ENCODE results near the gene KCMF1.

Gene KCMF1

DNA sequence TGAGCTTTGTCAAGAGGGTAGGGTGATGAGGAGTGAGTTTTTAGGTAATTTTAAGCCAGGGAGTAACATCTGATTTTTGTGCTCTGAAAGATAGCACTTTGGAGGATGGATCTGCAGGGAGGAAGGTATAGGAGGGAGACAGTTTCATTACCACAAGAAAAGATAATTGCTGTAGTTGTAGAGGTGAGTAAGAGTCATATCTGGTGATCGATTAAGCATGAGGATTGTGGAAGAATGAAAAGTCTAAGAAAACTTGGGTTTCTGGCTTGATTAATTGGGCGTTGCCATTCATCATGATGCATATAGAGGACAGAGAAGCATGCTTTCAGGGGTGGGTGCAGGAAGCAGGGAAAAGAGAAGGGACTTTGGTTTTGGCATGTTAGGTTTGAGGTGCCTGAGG is 18.5 kb downstream of the KCMF1 start:
- no peak for TF ChIP-seq ZNF274 (IDR thresholded peaks at IDR 0.05; ENCODE audit: low read depth, low read length)
- H3K4me3 ChIP-seq (ENCODE audit: low read length), result no peak overlapping the region

DNA sequence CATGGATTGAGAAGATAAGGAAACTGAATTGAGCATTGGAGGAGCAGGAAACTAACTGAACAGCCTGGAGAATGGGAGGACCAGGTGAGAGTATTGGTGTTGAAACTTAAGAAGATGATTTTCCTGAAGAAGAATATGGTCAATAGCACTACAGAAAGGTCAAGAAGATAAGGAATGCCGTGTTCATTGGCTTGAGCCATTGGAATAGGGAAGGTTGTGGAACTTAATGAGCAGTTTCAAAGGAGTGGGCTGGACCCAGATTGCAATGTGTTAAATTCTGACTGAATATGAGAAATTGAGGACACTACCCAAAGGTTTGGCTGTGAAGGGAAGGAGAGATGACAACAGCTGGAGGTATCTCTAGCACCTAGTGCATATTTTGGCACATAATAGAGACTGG is 19.0 kb downstream of the KCMF1 start:
- H3K4me3 ChIP-seq (ENCODE audit: low read length), result no peak overlapping the region
- no peak for TF ChIP-seq ZNF274 (IDR thresholded peaks at IDR 0.05; ENCODE audit: low read depth, low read length)

DNA sequence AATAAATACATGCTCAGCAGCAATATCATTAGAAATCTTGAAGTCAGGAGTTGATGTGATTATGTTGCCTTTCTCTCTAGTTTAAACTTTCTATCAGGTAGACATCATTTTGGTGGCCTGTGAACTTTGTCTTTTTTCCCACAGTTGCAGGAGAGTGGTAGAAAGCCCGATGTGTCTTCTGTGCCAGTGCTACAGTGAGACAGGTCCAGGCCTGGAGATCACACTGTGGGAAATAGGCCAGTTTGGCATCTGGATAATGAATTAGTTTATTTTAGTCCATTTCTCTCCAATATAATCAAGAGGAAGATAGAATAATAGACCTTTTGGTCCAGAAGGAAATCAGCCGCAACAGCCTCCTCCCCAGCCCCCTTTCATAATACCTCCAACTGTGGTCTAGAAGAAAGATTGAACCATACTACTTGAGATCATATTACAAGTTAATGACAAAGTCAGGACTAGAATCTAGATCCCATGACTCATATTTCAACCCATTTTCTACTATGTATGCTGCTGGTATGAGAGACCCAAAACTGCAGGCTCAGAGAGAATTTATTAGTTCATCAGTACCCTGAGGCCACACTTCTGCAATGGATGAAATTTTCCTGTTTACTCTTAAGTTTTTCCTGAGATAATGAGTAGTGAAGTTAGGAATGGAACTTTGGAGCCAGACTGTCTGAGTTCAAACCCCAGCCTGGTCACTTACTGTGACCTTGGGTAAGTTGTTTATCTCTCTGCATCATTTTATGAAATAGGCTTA is 20.6 kb downstream of the KCMF1 start:
- no peak for TF ChIP-seq ZNF274 (IDR thresholded peaks at IDR 0.05; ENCODE audit: low read depth, low read length)

DNA sequence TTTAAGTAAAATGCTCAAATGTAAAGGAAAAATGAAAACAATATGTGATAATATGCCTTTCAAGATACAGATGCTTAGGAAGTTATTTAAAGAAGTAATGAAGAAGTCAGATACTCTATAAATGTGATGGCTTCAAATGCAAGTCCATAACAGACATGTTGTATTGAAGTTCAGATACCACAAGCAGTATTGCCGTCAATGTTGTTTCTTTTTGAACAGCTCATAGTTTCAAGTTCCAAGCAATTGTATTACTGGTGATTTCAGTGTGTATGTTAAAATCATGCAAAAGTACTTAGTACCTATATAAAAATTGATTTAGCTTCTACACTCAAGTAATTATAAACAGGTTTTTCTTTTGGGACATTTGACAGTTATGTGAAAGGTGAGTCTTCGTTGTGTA is 24.9 kb downstream of the KCMF1 start:
- no peak for TF ChIP-seq ZNF274 (IDR thresholded peaks at IDR 0.05; ENCODE audit: low read depth, low read length)
- no peak overlapping the region for H3K4me3 ChIP-seq (ENCODE audit: low read length)

More for the DNA sequence above, 20.6 kb downstream of the KCMF1 start:
- no peak overlapping the region for H3K4me3 ChIP-seq (ENCODE audit: low read length)

DNA sequence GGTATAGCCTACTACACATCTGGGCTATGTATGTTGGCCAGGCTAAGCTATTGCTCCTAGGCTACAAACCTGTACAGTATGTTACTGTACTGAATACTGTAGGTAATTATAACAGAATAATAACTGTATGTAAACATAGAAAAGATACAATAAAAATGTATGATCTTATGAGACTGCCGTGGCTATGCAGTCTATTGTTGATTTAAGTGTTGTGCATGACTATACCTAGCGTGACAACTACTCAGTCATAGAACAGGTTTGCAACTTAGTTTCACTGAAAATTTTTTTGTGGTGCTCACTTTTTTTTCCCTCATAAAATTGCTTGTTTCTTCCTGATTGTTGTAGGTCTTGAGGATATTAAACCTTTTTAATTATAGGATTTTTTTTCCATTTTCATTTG is 25.9 kb downstream of the KCMF1 start:
- H3K4me3 ChIP-seq (ENCODE audit: low read length), result no peak overlapping the region
- TF ChIP-seq ZNF274 (IDR thresholded peaks at IDR 0.05; ENCODE audit: low read depth, low read length), result no peak

DNA sequence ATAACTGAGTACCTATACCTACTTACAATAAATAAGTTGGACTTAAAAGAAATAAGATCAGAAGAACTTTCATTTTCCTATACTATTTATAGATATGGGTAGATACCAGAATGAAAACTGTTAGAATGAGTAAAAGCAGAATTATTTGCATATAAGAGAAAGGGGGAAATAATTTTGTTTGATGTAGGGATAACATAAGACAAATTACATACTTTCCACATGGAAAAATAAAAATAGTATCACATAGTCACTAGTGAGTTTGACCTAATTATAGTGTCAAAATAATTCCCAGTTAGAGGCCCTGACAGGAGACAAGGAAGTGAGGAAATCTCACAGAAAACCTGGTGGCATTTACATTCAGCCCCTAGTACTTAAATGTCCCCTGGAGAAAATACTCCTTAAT is 28.6 kb downstream of the KCMF1 start:
- no peak for TF ChIP-seq ZNF274 (IDR thresholded peaks at IDR 0.05; ENCODE audit: low read depth, low read length)
- no peak overlapping the region for H3K4me3 ChIP-seq (ENCODE audit: low read length)

DNA sequence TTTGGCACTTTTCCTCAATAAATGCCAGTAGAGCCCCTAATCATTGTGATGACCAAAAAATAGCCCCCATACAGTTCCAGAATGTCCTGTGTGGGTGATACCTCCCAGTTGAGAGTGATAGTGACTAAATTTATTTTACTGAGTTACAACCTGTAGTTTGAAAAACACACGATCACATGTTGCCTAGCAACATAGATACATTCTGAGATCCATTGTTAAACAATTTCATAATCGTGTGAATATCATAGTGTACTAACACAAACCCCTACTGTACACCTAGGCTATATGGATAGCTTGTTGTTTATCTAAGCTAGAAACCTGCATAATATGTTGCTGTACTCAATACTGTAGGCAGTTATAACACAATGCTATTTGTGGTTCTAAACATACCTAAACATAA is 30.6 kb downstream of the KCMF1 start:
- H3K4me3 ChIP-seq (ENCODE audit: low read length), result no peak overlapping the region
- TF ChIP-seq ZNF274 (IDR thresholded peaks at IDR 0.05; ENCODE audit: low read depth, low read length), result no peak

DNA sequence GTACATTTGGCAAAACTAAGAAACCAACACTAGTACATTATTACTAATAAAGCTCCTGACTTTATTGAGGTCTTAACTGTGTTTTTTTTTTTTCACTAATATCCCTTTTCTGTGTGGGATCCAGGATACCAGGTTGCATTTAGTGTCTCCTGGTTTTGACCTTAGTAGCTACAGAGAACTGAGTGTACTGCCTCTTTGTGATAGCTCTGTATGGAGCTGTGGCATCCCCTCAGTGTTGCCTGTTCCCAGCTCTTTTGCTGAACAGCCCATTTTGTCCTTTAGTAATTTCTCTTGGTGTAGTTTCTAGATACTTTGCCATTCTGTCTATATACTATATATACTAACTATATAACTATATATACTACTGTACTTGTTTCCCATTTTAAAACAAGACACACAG is 31.6 kb downstream of the KCMF1 start:
- no peak for TF ChIP-seq ZNF274 (IDR thresholded peaks at IDR 0.05; ENCODE audit: low read depth, low read length)
- no peak overlapping the region for H3K4me3 ChIP-seq (ENCODE audit: low read length)

DNA sequence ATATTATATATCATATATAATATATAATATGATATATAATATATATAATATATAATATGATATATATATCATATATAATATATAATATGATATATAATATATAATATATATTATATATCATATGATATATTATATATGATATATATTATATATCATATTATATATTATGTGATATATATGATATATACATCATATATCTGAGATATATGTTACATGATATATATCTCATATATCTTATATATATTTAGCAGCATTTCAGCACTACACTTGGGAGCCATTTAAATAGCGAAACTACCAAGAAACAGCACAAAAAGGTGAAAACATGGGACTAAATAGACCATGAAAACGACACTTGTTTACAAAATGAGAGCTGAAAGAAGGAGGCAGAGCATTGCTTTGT is 37.3 kb downstream of the KCMF1 start:
- TF ChIP-seq ZNF274 (IDR thresholded peaks at IDR 0.05; ENCODE audit: low read depth, low read length), result no peak

DNA sequence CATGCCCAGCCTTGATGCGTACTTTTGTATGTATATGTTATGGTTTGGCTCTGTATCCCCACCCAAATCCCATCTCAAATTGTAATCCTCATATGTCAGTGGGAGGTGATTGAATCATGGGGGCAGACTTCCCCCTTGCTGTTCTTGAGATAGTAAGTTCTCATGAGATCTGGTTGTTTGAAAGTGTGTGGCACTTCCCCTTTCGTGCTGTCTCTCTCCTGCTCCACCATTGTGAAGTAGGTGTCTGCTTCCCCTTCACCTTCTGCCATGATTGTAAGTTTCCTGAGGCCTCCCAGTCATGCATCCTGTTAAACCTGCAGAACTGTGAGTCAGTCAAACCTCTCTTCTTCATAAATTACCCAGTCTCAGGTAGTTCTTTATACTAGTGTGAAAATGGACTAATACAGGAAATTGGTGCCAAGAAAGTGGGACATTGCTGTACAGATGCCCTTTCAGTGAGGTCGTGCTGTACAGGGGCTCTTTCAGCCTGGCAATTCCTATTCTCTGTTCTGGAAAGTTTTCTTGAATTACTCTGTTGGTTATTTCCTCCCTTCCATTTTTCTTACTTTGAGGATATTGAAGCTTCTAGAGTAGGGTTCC is 38.2 kb downstream of the KCMF1 start:
- no peak overlapping the region for H3K4me3 ChIP-seq (ENCODE audit: low read length)
- TF ChIP-seq ZNF274 (IDR thresholded peaks at IDR 0.05; ENCODE audit: low read depth, low read length), result no peak

More for the DNA sequence above, 37.3 kb downstream of the KCMF1 start:
- no peak overlapping the region for H3K4me3 ChIP-seq (ENCODE audit: low read length)

DNA sequence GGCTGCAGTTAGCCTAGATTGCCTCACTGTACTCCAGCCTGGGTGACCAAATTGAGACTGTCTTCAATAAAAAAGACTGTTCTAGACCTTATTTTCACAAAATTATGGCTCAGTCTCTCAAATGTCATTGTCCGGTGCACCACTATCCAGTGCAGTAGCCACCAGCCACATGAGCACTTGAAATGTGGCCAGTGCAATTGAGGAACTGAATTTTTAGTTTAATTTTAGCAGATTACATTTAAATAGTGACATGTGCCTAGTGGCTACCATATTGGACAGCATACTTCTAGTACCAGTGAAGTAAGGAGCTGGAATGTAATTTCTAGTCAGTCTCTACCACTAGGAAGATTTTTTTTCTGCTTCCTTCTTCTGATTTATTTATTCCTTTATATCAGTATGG is 39.4 kb downstream of the KCMF1 start:
- TF ChIP-seq ZNF274 (IDR thresholded peaks at IDR 0.05; ENCODE audit: low read depth, low read length), result no peak
- no peak overlapping the region for H3K4me3 ChIP-seq (ENCODE audit: low read length)

DNA sequence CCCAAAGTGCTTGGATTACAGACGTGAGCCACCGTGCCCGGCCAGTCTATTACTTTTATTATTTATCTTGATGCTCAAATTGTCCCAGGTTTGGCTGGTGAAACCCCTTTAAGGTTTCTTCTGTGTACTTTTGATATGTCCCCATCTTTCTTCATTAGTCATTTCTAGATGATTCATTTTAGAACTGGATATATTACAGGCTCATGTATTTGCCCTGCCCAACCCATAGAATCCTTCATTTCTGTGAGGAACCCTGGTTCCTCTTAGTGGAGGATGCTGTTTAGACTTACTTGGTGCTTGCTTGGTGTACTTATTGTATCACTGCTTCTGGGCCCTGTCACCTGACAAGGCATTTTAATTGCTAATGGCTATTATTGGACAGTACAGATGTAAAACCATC is 40.1 kb downstream of the KCMF1 start:
- TF ChIP-seq ZNF274 (IDR thresholded peaks at IDR 0.05; ENCODE audit: low read depth, low read length), result no peak

DNA sequence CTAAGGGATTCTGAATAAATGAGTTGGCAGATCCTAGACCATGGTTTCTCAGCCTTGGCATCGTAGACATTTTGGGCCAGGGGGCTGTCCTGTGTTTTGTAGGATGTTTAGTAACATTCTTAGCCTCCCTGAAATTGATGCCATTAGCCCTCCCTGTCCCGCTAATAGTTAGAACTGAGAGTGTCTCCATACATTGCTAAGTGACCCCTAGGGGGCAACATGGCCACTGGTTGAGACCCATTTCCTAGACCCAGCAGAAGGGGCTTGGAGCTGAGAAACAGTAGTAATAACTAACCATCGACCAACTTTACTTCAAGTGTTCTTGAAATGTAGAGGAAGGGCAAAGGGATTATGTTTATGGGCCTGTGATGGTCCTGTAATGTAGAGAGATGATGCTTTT is 40.8 kb downstream of the KCMF1 start:
- no peak overlapping the region for H3K4me3 ChIP-seq (ENCODE audit: low read length)
- no peak for TF ChIP-seq ZNF274 (IDR thresholded peaks at IDR 0.05; ENCODE audit: low read depth, low read length)

More for the DNA sequence above, 40.1 kb downstream of the KCMF1 start:
- H3K4me3 ChIP-seq (ENCODE audit: low read length), result no peak overlapping the region

DNA sequence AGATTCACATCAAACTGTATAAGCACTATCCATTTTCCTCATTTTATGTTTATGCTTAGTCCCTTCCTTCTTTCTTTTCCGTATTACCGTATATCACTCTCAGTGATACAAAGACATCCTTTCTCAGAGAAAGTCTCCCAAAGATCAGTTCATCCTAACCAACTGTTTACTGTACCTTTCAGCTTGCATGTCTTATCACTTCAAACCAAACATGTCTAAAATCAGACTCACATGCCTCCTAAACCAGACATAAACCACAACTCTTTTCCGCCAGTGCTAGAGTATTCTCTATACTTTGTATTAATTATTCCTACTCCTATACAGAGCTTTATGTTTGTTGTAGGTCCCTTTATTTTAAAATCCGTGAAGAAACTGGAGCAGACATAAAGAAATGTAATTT is 41.5 kb downstream of the KCMF1 start:
- TF ChIP-seq ZNF274 (IDR thresholded peaks at IDR 0.05; ENCODE audit: low read depth, low read length), result no peak
- H3K4me3 ChIP-seq (ENCODE audit: low read length), result no peak overlapping the region

DNA sequence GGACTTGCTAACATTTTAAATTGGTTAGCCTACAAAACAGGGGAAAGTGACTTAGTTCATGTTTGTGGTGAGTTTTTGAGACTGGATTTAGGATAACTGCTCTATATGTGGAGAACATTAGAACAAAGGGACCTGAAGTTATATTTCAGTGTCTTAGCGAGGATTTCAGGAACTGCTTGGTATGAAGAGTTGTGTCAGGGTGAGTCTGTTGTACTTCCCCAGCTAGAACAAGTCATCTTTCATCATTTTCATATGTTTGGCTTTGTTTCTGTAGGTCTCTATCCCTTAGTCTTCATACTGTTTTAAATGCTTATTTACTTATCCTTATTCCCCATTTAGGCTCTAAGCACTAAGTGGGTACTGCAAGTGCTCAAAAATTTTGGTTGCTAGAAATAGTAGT is 41.9 kb downstream of the KCMF1 start:
- no peak for TF ChIP-seq ZNF274 (IDR thresholded peaks at IDR 0.05; ENCODE audit: low read depth, low read length)
- no peak overlapping the region for H3K4me3 ChIP-seq (ENCODE audit: low read length)
